HepG2 (cell line): ENCODE data around the gene DRC7. TPM values are rescaled to one million over a fixed set of nuclear protein-coding genes. Genes with fewer than 3 reads are reported as not detected.

ENCODE experiments used
- CCAR2 ChIP-seq: fragments of 200-400 bp; formaldehyde crosslinking; optimal IDR thresholded peaks from 2 replicates; pipeline ENCODE3; 2018; ENCODE audit warnings: low read depth, mild to moderate bottlenecking, low read length, moderate library complexity
- CREM ChIP-seq, 2 experiments: sonication (generic) in 1 of 2; formaldehyde crosslinking in 1 of 2; IDR thresholded peaks; 2 replicates each; pipeline versions ENCODE4 v1.4.0 to v1.6.1; 2016 to 2020; ENCODE audit warnings: antibody characterized with exemption in 1 of 2, mild to moderate bottlenecking in 1 of 2, missing genetic modification reagents in 1 of 2
- HOXA9 ChIP-seq: sonication (generic); formaldehyde crosslinking; IDR thresholded peaks from 2 replicates; pipeline ENCODE4 v1.8.1; 2022; ENCODE audit warnings: missing genetic modification reagents, mild to moderate bottlenecking, moderate library complexity, borderline replicate concordance
- KDM6A ChIP-seq: IDR thresholded peaks from 2 replicates; pipeline ENCODE4 v1.6.1; 2016; ENCODE audit warnings: low read depth
- NR2F2 ChIP-seq: IDR thresholded peaks from 2 replicates; pipeline ENCODE4 v1.6.1; 2012; ENCODE audit warnings: low read depth, inconsistent platforms, borderline replicate concordance
- POLR2G ChIP-seq: fragments of 200-400 bp; formaldehyde crosslinking; IDR thresholded peaks from 2 replicates; pipeline ENCODE4 v1.6.1; 2018; ENCODE audit warnings: mild to moderate bottlenecking, low read depth, low read length, moderate library complexity
- REST ChIP-seq, 2 experiments: IDR thresholded peaks; 2 replicates each; pipeline ENCODE4 v1.6.1; 2011 to 2012; ENCODE audit warnings: low read length in 2 of 2, borderline replicate concordance in 1 of 2, low read depth in 1 of 2, mild to moderate bottlenecking in 1 of 2, moderate library complexity in 1 of 2
- RORA ChIP-seq: sonication (generic); formaldehyde crosslinking; IDR thresholded peaks from 2 replicates; pipeline ENCODE4 v1.5.0; 2020; ENCODE audit warnings: mild to moderate bottlenecking, missing genetic modification reagents, moderate library complexity
- SOX5 ChIP-seq: IDR thresholded peaks from 2 replicates; pipeline ENCODE4 v1.6.1; 2016; ENCODE audit warnings: borderline replicate concordance
- SPEN ChIP-seq: sonication (generic); formaldehyde crosslinking; IDR thresholded peaks from 2 replicates; pipeline ENCODE4 v1.5.1; 2020; ENCODE audit warnings: low read depth, mild to moderate bottlenecking, missing genetic modification reagents
- STAG1 ChIP-seq: sonication (generic); formaldehyde crosslinking; IDR thresholded peaks from 2 replicates; pipeline ENCODE4 v1.4.0; 2020; ENCODE audit warnings: missing genetic modification reagents
- TCF7 ChIP-seq: sonication (generic); IDR thresholded peaks from 2 replicates; pipeline ENCODE4 v1.6.1; 2016; ENCODE audit warnings: antibody characterized with exemption, low read depth
- ZMYM2 ChIP-seq: sonication (generic); formaldehyde crosslinking; IDR thresholded peaks from 2 replicates; pipeline ENCODE4 v1.8.0; 2022; ENCODE audit warnings: mild to moderate bottlenecking, missing genetic modification reagents
- ZNF24 ChIP-seq: fragments of 450-650 bp; IDR thresholded peaks from 2 replicates; pipeline ENCODE4 v1.6.1; 2017; ENCODE audit warnings: antibody characterized with exemption, mild to moderate bottlenecking
- ZNF567 ChIP-seq: sonication (generic); formaldehyde crosslinking; IDR thresholded peaks from 2 replicates; pipeline ENCODE4 v1.8.1; 2023; ENCODE audit warnings: mild to moderate bottlenecking, missing genetic modification reagents, borderline replicate concordance
- ZNF572 ChIP-seq: sonication (generic); formaldehyde crosslinking; IDR thresholded peaks from 2 replicates; pipeline ENCODE4 v1.5.1; 2020; ENCODE audit warnings: mild to moderate bottlenecking, missing genetic modification reagents
- ZNF574 ChIP-seq: sonication (generic); formaldehyde crosslinking; IDR thresholded peaks from 2 replicates; pipeline ENCODE4 v1.4.0; 2020; ENCODE audit warnings: missing genetic modification reagents
- ZNF615 ChIP-seq: sonication (generic); formaldehyde crosslinking; IDR thresholded peaks from 2 replicates; pipeline ENCODE4 v1.5.0; 2020; ENCODE audit warnings: mild to moderate bottlenecking, missing genetic modification reagents, borderline replicate concordance
- ZNF670 ChIP-seq: sonication (generic); formaldehyde crosslinking; IDR thresholded peaks from 2 replicates; pipeline ENCODE4 v1.8.0; 2022; ENCODE audit warnings: mild to moderate bottlenecking, missing genetic modification reagents, borderline replicate concordance
- polyA plus RNA-seq, 8 experiments: library from polyadenylated mRNA; depleted of rRNA in 3 of 8; stranded (reverse) in 7 of 8; unstranded in 1 of 8; fragments of >200 nt; fragmentation: Illumina TruSeq in 4 of 8; extraction: Trizol in 4 of 8; gene quantifications; 2 replicates each; pipeline versions ENCODE4 v1.2.1 to v1.2.3, GENCODE V29; 2011 to 2016; ENCODE audit warnings: low read depth in 4 of 8, missing spikeins in 1 of 8, mixed read lengths in 1 of 8; ENCODE audit not compliant: insufficient read depth in 1 of 8
- total RNA-seq, 5 experiments: library from RNA; depleted of rRNA; stranded (reverse); fragments of >200 nt; fragmentation: Illumina TruSeq; extraction: Trizol; gene quantifications; 2 replicates each; pipeline ENCODE4 v1.2.3, GENCODE V29; 2016; ENCODE audit warnings: low read depth in 1 of 5
- TF ChIP-seq, protein P1 (sequence below): sonication (generic); formaldehyde crosslinking; IDR thresholded peaks from 2 replicates; pipeline ENCODE4 v1.4.0; 2020; ENCODE audit warnings: missing genetic modification reagents
- TF ChIP-seq, protein P2 (sequence below): sonication (generic); formaldehyde crosslinking; IDR thresholded peaks from 2 replicates; pipeline ENCODE4 v1.4.0; 2020; ENCODE audit warnings: mild to moderate bottlenecking, missing genetic modification reagents

DRC7 gene
- total and polyA plus RNA-seq, 2 of the 13 experiments (the other 11 are each of a cell fraction or from before 2014, with no cell fraction given) = 2.7 to 3.4 TPM

GRCh38 chr16:57694231-57694724 is 328 bp upstream of the DRC7 start (continued):
- TF ChIP-seq, protein P1, sequence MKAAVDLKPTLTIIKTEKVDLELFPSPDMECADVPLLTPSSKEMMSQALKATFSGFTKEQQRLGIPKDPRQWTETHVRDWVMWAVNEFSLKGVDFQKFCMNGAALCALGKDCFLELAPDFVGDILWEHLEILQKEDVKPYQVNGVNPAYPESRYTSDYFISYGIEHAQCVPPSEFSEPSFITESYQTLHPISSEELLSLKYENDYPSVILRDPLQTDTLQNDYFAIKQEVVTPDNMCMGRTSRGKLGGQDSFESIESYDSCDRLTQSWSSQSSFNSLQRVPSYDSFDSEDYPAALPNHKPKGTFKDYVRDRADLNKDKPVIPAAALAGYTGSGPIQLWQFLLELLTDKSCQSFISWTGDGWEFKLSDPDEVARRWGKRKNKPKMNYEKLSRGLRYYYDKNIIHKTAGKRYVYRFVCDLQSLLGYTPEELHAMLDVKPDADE (CRISPR knock-in tag) = no peak
- TF ChIP-seq SPEN = peak; percentile 45; the same call in 1 of the 2 replicates
- TF ChIP-seq, protein P2, sequence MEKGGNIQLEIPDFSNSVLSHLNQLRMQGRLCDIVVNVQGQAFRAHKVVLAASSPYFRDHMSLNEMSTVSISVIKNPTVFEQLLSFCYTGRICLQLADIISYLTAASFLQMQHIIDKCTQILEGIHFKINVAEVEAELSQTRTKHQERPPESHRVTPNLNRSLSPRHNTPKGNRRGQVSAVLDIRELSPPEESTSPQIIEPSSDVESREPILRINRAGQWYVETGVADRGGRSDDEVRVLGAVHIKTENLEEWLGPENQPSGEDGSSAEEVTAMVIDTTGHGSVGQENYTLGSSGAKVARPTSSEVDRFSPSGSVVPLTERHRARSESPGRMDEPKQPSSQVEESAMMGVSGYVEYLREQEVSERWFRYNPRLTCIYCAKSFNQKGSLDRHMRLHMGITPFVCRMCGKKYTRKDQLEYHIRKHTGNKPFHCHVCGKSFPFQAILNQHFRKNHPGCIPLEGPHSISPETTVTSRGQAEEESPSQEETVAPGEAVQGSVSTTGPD (CRISPR knock-in tag) = peak; percentile 79
- TF ChIP-seq NR2F2 = no peak
- TF ChIP-seq ZMYM2 (CRISPR knock-in tag) = peak; percentile 78
- peak; percentile 23; the same call in 1 of the 2 replicates for TF ChIP-seq STAG1 (CRISPR knock-in tag)
- TF ChIP-seq ZNF24 = 0 out of 2 replicates have a peak, but pooled peaks have one; percentile 35
- TF ChIP-seq SOX5 (CRISPR knock-in tag) = peak; percentile 26; the same call in 1 of the 2 replicates
- 0 out of 2 replicates have a peak, but pooled peaks have one; percentile 22 for TF ChIP-seq TCF7
- TF ChIP-seq POLR2G = 0 out of 2 replicates have a peak, but pooled peaks have one; percentile 43
- TF ChIP-seq RORA (CRISPR knock-in tag) = no peak
- TF ChIP-seq ZNF567 = peak; percentile 34; the same call in 1 of the 2 replicates
- TF ChIP-seq HOXA9 (CRISPR knock-in tag) = no peak
- peak; percentile 73 for TF ChIP-seq KDM6A (CRISPR knock-in tag)
- TF ChIP-seq ZNF615 (CRISPR knock-in tag) = no peak
- peak in 1 of 2 experiments; percentile 10; a peak in 1 of 4 replicates for TF ChIP-seq REST (IDR thresholded peaks at IDR 0.05; ENCODE audit: borderline replicate concordance in 1 of 2, low read depth in 1 of 2, low read length in 2 of 2)
- TF ChIP-seq ZNF574 = peak; percentile 2; the same call in 1 of the 2 replicates
- no peak for TF ChIP-seq ZNF670 (CRISPR knock-in tag)
- TF ChIP-seq CCAR2 = no peak
- no peak for TF ChIP-seq ZNF572
- TF ChIP-seq CREM (IDR thresholded peaks at IDR 0.05) = peak; percentile 46; the same call in 1 of the 2 replicates
- no peak for TF ChIP-seq CREM (CRISPR knock-in tag; IDR thresholded peaks at IDR 0.05)
